ENCODE measurements around the gene PPP1R12C. TPM values are rescaled to one million over a fixed set of nuclear protein-coding genes. Genes with fewer than 3 reads are reported as not detected.
"Not testable (repeated sequence)": the region's sequence is repeated elsewhere in the genome, so short reads cannot be mapped to it uniquely, and the experiment has no call there.

Gene PPP1R12C
- total RNA-seq, 3 donors from 2014 or later: 68.3 to 148 (median 91.7) TPM

DNA sequence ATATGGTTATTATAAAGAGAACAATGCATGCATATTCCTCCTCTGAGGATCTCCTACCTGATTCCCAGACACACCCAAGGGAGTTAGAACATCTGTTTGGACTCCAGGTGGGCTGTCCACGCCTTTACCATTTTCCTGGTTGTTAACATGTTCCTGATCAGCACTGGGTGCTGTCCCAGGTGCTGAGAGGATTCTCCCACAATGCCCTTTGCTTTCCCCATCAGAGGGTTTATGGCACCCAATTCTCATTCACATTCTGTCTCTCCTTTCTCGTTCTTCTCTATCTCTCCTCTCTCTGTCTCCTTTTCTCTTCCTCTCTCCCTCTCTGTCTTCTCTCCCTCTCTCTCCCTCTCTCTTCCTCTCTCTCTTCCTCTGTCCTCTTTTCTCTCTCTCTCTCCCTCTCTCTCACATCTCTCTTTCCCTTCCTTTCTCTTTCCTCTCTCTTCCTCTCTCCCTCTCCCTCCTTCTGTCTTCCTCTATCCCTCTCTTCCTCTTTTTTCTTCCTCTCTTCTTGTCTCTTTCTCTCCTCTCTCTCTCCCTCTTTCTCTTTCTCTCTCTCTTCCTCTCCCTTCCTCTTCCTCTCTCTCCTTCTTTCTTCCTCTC lies 51.2 kb downstream of the PPP1R12C start:
- Histone ChIP-seq H3K9me3 (no peaks in the 10 kb centered on the region), H3K36me3 (no peaks in the 10 kb centered on the region), H3K4me1 (no peaks in the 10 kb centered on the region), H3K27me3 (peaks cover 3 to 5% of the 10 kb centered on the region in 2 donors), H3K27ac (no peak overlapping the region), H3K4me3 (no peak overlapping the region)
- TF ChIP-seq, protein P1, sequence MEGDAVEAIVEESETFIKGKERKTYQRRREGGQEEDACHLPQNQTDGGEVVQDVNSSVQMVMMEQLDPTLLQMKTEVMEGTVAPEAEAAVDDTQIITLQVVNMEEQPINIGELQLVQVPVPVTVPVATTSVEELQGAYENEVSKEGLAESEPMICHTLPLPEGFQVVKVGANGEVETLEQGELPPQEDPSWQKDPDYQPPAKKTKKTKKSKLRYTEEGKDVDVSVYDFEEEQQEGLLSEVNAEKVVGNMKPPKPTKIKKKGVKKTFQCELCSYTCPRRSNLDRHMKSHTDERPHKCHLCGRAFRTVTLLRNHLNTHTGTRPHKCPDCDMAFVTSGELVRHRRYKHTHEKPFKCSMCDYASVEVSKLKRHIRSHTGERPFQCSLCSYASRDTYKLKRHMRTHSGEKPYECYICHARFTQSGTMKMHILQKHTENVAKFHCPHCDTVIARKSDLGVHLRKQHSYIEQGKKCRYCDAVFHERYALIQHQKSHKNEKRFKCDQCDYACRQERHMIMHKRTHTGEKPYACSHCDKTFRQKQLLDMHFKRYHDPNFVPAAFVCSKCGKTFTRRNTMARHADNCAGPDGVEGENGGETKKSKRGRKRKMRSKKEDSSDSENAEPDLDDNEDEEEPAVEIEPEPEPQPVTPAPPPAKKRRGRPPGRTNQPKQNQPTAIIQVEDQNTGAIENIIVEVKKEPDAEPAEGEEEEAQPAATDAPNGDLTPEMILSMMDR (IDR thresholded peaks at IDR 0.05): no peak
- TF ChIP-seq POLR2AphosphoS5 (IDR thresholded peaks at IDR 0.05): no peak
- intact Hi-C loops (cut with DNase I; ENCODE audit: low total_unique reads): no loop called here
- no peak for DNase-seq (ENCODE audit: low spot score in 2 of 2)

DNA sequence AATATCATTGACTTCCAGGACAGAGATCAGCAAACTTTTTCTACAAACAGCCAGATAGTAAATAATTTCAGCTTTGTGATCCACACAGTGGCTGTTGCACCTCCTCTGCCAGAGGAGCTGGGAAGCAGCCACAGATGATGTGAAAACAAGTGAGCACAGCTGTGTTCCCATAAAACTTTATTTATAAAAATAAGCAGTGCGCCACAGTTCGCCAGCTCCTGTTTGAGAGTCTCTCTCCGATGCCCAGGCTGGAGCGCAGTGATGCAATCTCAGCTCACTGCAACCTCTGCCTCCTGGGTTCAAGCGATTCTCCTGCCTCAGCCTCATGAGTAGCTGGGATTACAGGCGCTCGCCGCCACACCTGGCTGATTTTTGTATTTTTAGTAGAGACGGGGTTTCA lies 51.9 kb downstream of the PPP1R12C start:
- intact Hi-C loops (cut with DNase I; ENCODE audit: low total_unique reads); H3K36me3 ChIP-seq; H3K4me1 ChIP-seq; H3K4me3 ChIP-seq; DNase-seq (ENCODE audit: low spot score in 2 of 2); H3K9me3 ChIP-seq; H3K27me3 ChIP-seq; H3K27ac ChIP-seq: not testable (repeated sequence)

DNA sequence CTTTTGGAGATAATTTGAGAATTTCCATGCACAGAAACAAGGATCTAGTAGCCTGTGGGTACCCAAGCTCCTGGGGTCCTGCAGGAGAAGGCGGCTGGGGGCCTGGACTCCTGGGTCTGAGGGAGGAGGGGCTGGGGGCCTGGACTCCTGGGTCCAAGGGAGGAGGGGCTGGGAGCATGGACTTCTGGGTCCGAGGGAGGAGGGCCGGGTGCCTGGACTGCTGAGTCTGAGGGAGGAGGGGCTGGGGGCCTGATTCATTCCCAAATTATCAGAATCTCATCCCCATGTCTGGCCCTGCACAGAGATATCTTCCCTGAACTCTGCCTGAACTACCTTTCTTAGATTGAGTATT lies 54.0 kb downstream of the PPP1R12C start:
- H3K36me3 ChIP-seq: no peaks in the 10 kb centered on the region
- H3K27ac ChIP-seq: peak overlapping the region; percentile 80 to 82
- peak overlapping the region; percentile 72 to 88 (median 87) for H3K4me3 ChIP-seq
- TF ChIP-seq, protein P1 (IDR thresholded peaks at IDR 0.05): no peak
- TF ChIP-seq POLR2AphosphoS5 (IDR thresholded peaks at IDR 0.05) (no peak), POLR2A (IDR thresholded peaks at IDR 0.05) (no peak)
- intact Hi-C loops (cut with DNase I; ENCODE audit: low total_unique reads): no loop called here
- no peaks in the 10 kb centered on the region for H3K9me3 ChIP-seq
- no peak for DNase-seq (ENCODE audit: low spot score in 2 of 2)
- no peaks in the 10 kb centered on the region for H3K27me3 ChIP-seq
- no peaks in the 10 kb centered on the region for H3K4me1 ChIP-seq

DNA sequence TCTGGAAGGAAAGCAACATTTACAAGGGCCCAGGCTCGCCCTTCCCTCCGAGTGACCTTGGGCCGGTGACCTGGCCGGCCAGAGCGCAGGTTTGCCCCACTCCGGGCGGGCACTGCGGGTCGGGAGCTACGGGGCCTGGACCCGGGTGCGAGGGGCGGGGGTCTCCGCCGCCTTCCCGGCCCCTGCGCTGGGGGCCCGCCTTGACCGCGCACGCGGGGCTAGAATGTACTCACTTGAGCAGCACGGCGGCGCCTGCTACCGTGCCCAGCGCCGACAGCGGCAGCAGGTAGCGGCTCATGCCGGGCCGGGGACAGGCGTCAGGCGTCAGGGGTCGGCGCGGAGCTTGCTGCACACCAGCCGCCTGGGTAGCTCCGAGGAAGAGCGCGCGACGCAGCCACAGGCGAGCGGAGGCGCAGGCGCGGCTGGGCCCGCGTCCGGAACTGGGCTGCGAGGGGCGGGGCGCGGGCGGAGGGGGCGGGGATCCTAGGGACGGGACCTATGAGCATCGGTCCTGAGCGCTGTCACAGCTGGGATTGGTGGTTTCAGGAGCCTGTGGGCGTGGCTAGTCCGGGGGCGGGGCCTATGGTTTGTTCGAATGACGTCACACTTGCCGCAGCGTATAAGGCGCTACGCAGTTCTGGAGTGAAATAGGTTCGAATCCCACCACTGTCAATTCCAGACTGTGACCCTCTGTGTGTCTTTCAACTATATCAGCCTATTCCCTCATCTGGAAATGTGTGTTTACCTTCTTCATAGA lies 54.5 kb downstream of the PPP1R12C start, which contains the start of gene RDH13:
Gene RDH13, minus strand, starts transcription at position 414 of the 757 bp plus-strand sequence. Its CDS starts 116 bp downstream, at position 298.
- Histone ChIP-seq H3K9me3 (no peaks in the 10 kb centered on the region), H3K27ac (peak within 1 kb of the TSS; percentile 80 to 82)
- intact Hi-C loops (cut with DNase I; ENCODE audit: low total_unique reads): no loop called here

DNA sequence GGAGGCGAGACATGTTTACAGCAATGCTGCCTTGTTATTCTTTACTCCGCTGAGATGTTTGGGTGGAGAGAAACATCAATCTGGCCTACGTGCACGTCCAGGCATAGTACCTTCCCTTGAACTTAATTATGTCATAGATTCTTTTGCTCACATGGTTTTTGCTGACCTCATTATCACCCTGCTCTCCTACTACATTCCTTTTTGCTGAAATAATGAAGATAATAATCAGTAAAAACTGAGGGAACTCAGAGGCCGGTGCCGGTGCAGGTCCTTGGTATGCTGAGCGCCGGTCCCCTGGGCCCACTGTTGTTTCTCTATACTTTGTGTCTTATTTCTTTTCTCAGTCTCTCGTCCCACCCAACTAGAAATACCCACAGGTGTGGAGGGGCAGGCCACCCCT lies 57.1 kb downstream of the PPP1R12C start:
- H3K36me3 ChIP-seq; H3K27ac ChIP-seq; H3K4me1 ChIP-seq; H3K9me3 ChIP-seq; H3K4me3 ChIP-seq; H3K27me3 ChIP-seq; DNase-seq (ENCODE audit: low spot score in 2 of 2); intact Hi-C loops (cut with DNase I; ENCODE audit: low total_unique reads): not testable (repeated sequence)

More for the DNA sequence above, 54.5 kb downstream of the PPP1R12C start, which contains the start of gene RDH13:
- Histone ChIP-seq H3K4me3 (peak within 1 kb of the TSS; percentile 72 to 88 (median 87)), H3K27me3 (no peaks in the 10 kb centered on the region), H3K36me3 (no peaks in the 10 kb centered on the region), H3K4me1 (no peaks in the 10 kb centered on the region)
- peak; percentile 95 to 99 for DNase-seq (ENCODE audit: low spot score in 2 of 2)
- TF ChIP-seq, protein P1 (IDR thresholded peaks at IDR 0.05): no peak
- no peak for TF ChIP-seq POLR2A (IDR thresholded peaks at IDR 0.05)
- no peak for TF ChIP-seq POLR2AphosphoS5 (IDR thresholded peaks at IDR 0.05)

Data from breast epithelium (tissue), 4 donors.